Measurements from ENCODE around the gene MAF. TPM values are rescaled to one million over a fixed set of nuclear protein-coding genes. Genes with fewer than 3 reads are reported as not detected.

The MAF gene
- polyA plus RNA-seq, 1 donor (not counting 4 experiments of a cell fraction or from before 2014, with no cell fraction given): 8.2 TPM

- FAIRE-seq (no peak), DNase-seq (ENCODE audit: low read depth, low spot score) (no peak)
- H3K9ac ChIP-seq (ENCODE audit: control insufficient read depth, extremely low read depth, insufficient read depth, low read length): no peak overlapping the region
- no peaks in the 10 kb centered on the region for H3K9me1 ChIP-seq (ENCODE audit: control insufficient read depth, extremely low read depth, insufficient read depth, low read length)
- H2AFZ ChIP-seq (ENCODE audit: control insufficient read depth, low read length): no peak overlapping the region
- no peak overlapping the region for H3K4me3 ChIP-seq (ENCODE audit: control insufficient read depth in 2 of 3, extremely low read depth in 1 of 3, insufficient read depth in 2 of 3, low read depth in 1 of 3, low read length in 3 of 3)
- no peaks in the 10 kb centered on the region for H4K20me1 ChIP-seq (ENCODE audit: control insufficient read depth, extremely low read depth, insufficient read depth, low read length)
- no peaks in the 10 kb centered on the region for H3K79me2 ChIP-seq (ENCODE audit: control insufficient read depth, insufficient read depth, low read length)
- peaks cover 9% of the 10 kb centered on the region for H3K27me3 ChIP-seq (ENCODE audit: control insufficient read depth, extremely low read depth, insufficient read depth, low read length)
- no peak overlapping the region for H3K4me2 ChIP-seq (ENCODE audit: control insufficient read depth, extremely low read depth, insufficient read depth, low read depth, low read length)
- TF ChIP-seq CTCF (optimal IDR thresholded peaks at IDR 0.05 in 1 of 3, IDR thresholded peaks at IDR 0.05 in 1 of 3, conservative IDR thresholded peaks at IDR 0.05 in 1 of 3; ENCODE audit: extremely low read depth in 1 of 3, insufficient read depth in 2 of 3, low read length in 3 of 3) (no peak), EZH2 (IDR thresholded peaks at IDR 0.05; ENCODE audit: low read length) (no peak)
- dilution Hi-C loops (cut with MboI; ENCODE audit: extremely low pct_ligation_motif_present, low sequenced_read_pairs): no loop called here
- H3K4me1 ChIP-seq (ENCODE audit: control insufficient read depth, extremely low read depth, insufficient read depth, low read length): no peaks in the 10 kb centered on the region
- H3K36me3 ChIP-seq (ENCODE audit: control insufficient read depth in 2 of 2, extremely low read depth in 1 of 2, insufficient read depth in 2 of 2, low read length in 2 of 2): no peaks in the 10 kb centered on the region
- H3K27ac ChIP-seq (ENCODE audit: control insufficient read depth, insufficient read depth, low read length): no peak overlapping the region
- H3K9me3 ChIP-seq (ENCODE audit: control insufficient read depth, low read depth, low read length): no peaks in the 10 kb centered on the region
These were observed 23.9 kb downstream of the MAF start for GRCh38 chr16:79576602-79577001.

GRCh38 chr16:79573884-79574283, 26.7 kb downstream of the MAF start:
- Histone ChIP-seq H3K4me1 (ENCODE audit: control insufficient read depth, extremely low read depth, insufficient read depth, low read length) (no peaks in the 10 kb centered on the region), H4K20me1 (ENCODE audit: control insufficient read depth, extremely low read depth, insufficient read depth, low read length) (no peaks in the 10 kb centered on the region), H3K27ac (ENCODE audit: control insufficient read depth, insufficient read depth, low read length) (no peak overlapping the region), H3K4me2 (ENCODE audit: control insufficient read depth, extremely low read depth, insufficient read depth, low read depth, low read length) (no peak overlapping the region), H3K9me3 (ENCODE audit: control insufficient read depth, low read depth, low read length) (no peaks in the 10 kb centered on the region), H3K79me2 (ENCODE audit: control insufficient read depth, insufficient read depth, low read length) (no peaks in the 10 kb centered on the region), H3K9ac (ENCODE audit: control insufficient read depth, extremely low read depth, insufficient read depth, low read length) (no peak overlapping the region), H3K4me3 (ENCODE audit: control insufficient read depth in 2 of 3, extremely low read depth in 1 of 3, insufficient read depth in 2 of 3, low read depth in 1 of 3, low read length in 3 of 3) (no peak overlapping the region), H3K9me1 (ENCODE audit: control insufficient read depth, extremely low read depth, insufficient read depth, low read length) (no peaks in the 10 kb centered on the region), H2AFZ (ENCODE audit: control insufficient read depth, low read length) (no peak overlapping the region), H3K36me3 (ENCODE audit: control insufficient read depth in 2 of 2, extremely low read depth in 1 of 2, insufficient read depth in 2 of 2, low read length in 2 of 2) (no peaks in the 10 kb centered on the region), H3K27me3 (ENCODE audit: control insufficient read depth, extremely low read depth, insufficient read depth, low read length) (no peaks in the 10 kb centered on the region)
- TF ChIP-seq EZH2 (IDR thresholded peaks at IDR 0.05; ENCODE audit: low read length) (no peak), CTCF (optimal IDR thresholded peaks at IDR 0.05 in 1 of 3, IDR thresholded peaks at IDR 0.05 in 1 of 3, conservative IDR thresholded peaks at IDR 0.05 in 1 of 3; ENCODE audit: extremely low read depth in 1 of 3, insufficient read depth in 2 of 3, low read length in 3 of 3) (no peak)
- dilution Hi-C loops (cut with MboI; ENCODE audit: extremely low pct_ligation_motif_present, low sequenced_read_pairs): no loop called here
- FAIRE-seq (no peak), DNase-seq (ENCODE audit: low read depth, low spot score) (no peak)
